ENCODE data around the gene TLCD2.
"Not testable (repeated sequence)": the region's sequence is repeated elsewhere in the genome, so short reads cannot be mapped to it uniquely, and the experiment has no call there.

Gene TLCD2

GRCh38 chr17:1744551-1745512 is 34.7 kb upstream of the TLCD2 start:
- no peak overlapping the region for H3K4me3 ChIP-seq (ENCODE audit: low read depth, low read length)
- no peak for DNase-seq (ENCODE audit: low read depth, low spot score)
- TF ChIP-seq, protein P1, sequence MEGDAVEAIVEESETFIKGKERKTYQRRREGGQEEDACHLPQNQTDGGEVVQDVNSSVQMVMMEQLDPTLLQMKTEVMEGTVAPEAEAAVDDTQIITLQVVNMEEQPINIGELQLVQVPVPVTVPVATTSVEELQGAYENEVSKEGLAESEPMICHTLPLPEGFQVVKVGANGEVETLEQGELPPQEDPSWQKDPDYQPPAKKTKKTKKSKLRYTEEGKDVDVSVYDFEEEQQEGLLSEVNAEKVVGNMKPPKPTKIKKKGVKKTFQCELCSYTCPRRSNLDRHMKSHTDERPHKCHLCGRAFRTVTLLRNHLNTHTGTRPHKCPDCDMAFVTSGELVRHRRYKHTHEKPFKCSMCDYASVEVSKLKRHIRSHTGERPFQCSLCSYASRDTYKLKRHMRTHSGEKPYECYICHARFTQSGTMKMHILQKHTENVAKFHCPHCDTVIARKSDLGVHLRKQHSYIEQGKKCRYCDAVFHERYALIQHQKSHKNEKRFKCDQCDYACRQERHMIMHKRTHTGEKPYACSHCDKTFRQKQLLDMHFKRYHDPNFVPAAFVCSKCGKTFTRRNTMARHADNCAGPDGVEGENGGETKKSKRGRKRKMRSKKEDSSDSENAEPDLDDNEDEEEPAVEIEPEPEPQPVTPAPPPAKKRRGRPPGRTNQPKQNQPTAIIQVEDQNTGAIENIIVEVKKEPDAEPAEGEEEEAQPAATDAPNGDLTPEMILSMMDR (IDR thresholded peaks at IDR 0.05; ENCODE audit: low read depth, low read length): no peak
- in situ Hi-C loops (cut with HindIII; ENCODE audit: low sequenced_read_pairs): no loop called here

GRCh38 chr17:1743088-1743439 is 32.9 kb upstream of the TLCD2 start:
- no peak overlapping the region for H3K4me3 ChIP-seq (ENCODE audit: low read depth, low read length)
- in situ Hi-C loops (cut with HindIII; ENCODE audit: low sequenced_read_pairs): no loop called here
- TF ChIP-seq, protein P1 (IDR thresholded peaks at IDR 0.05; ENCODE audit: low read depth, low read length): no peak
- DNase-seq (ENCODE audit: low read depth, low spot score): no peak

- TF ChIP-seq, protein P1 (IDR thresholded peaks at IDR 0.05; ENCODE audit: low read depth, low read length): no peak
- H3K4me3 ChIP-seq (ENCODE audit: low read depth, low read length): no peak within 1 kb of the TSS
- in situ Hi-C loops (cut with HindIII; ENCODE audit: low sequenced_read_pairs): no loop called here
- no peak for DNase-seq (ENCODE audit: low read depth, low spot score)
These were observed 32.4 kb upstream of the TLCD2 start, which contains the start of gene SERPINF2 for GRCh38 chr17:1742371-1743087. Gene SERPINF2, plus strand, starts transcription at chr17:1742871. Its CDS starts 2,125 bp downstream, at chr17:1744996.

- DNase-seq (ENCODE audit: low read depth, low spot score); H3K4me3 ChIP-seq (ENCODE audit: low read depth, low read length); in situ Hi-C loops (cut with HindIII; ENCODE audit: low sequenced_read_pairs): not testable (repeated sequence)
These were observed 31.7 kb upstream of the TLCD2 start for GRCh38 chr17:1741899-1742298.

- H3K4me3 ChIP-seq (ENCODE audit: low read depth, low read length): no peak overlapping the region
- DNase-seq (ENCODE audit: low read depth, low spot score): no peak
- TF ChIP-seq, protein P1 (IDR thresholded peaks at IDR 0.05; ENCODE audit: low read depth, low read length): no peak
- in situ Hi-C loops (cut with HindIII; ENCODE audit: low sequenced_read_pairs): no loop called here
These were observed 27.5 kb upstream of the TLCD2 start for GRCh38 chr17:1737531-1738291.

GRCh38 chr17:1736348-1737281 is 26.4 kb upstream of the TLCD2 start:
- H3K4me3 ChIP-seq (ENCODE audit: low read depth, low read length): no peak overlapping the region
- in situ Hi-C loops (cut with HindIII; ENCODE audit: low sequenced_read_pairs): no loop called here
- DNase-seq (ENCODE audit: low read depth, low spot score): peak; percentile 42
- TF ChIP-seq, protein P1 (IDR thresholded peaks at IDR 0.05; ENCODE audit: low read depth, low read length): no peak
